Esophagus muscularis mucosa (tissue), 4 donors: ENCODE results near the gene GSE1. TPM values are rescaled to one million over a fixed set of nuclear protein-coding genes. Genes with fewer than 3 reads are reported as not detected.

Experiments used
- DNase-seq: peaks from one replicate; pipeline ENCODE4 v3.0.0-alpha.2; 2017; ENCODE audit errors: extremely low spot score
- H3K27ac ChIP-seq, 4 donors: fragments of 200-600 bp; sonication (generic); replicated peaks in 1 of 4; 1 replicate in 3 of 4; 2 replicates in 1 of 4; pipeline ENCODE4 v1.5.1; 2016 to 2019; ENCODE audit warnings: mild to moderate bottlenecking in 1 of 4
- H3K27me3 ChIP-seq, 4 donors: fragments of 200-600 bp; sonication (generic); one replicate each; pipeline versions ENCODE4 v1.5.1 to v1.6.0; 2016 to 2019
- H3K36me3 ChIP-seq, 4 donors: fragments of 200-600 bp; sonication (generic); one replicate each; pipeline ENCODE4 v1.5.1; 2016 to 2019
- H3K4me1 ChIP-seq, 4 donors: fragments of 200-600 bp; sonication (generic); one replicate each; pipeline ENCODE4 v1.5.1; 2016 to 2019
- H3K4me3 ChIP-seq, 4 donors: fragments of 200-600 bp; sonication (generic); 1 replicate in 2 of 4; 2 replicates in 2 of 4; pipeline ENCODE4 v1.5.1; 2016 to 2019; ENCODE audit warnings: mild to moderate bottlenecking in 4 of 4, moderate library complexity in 1 of 4
- H3K9me3 ChIP-seq, 4 donors: fragments of 200-600 bp; sonication (generic); 1 replicate in 3 of 4; 2 replicates in 1 of 4; pipeline ENCODE4 v1.5.1; 2016 to 2019
- EP300 ChIP-seq: sonication (generic); formaldehyde crosslinking; IDR thresholded peaks from one replicate; pipeline ENCODE4 v1.6.1; 2017; ENCODE audit warnings: antibody characterized with exemption
- POLR2A ChIP-seq: fragments of 450-650 bp; IDR thresholded peaks from one replicate; pipeline ENCODE4 v1.6.1; 2017; ENCODE audit warnings: antibody characterized with exemption, moderate library complexity, mild to moderate bottlenecking, low read depth
- POLR2AphosphoS5 ChIP-seq, 2 donors: sonication (generic); formaldehyde crosslinking; IDR thresholded peaks; one replicate each; pipeline ENCODE4 v1.6.1; 2017; ENCODE audit warnings: antibody characterized with exemption in 2 of 2
- WGBS: methylation state at CpG from one replicate; pipeline ENCODE4 v1.1.5; 2018; 5-methylcytosine and 5-hydroxymethylcytosine counted together
- intact Hi-C: fragments of 100-400 bp; cut with DNase I; formaldehyde crosslinking; loops from one replicate; pipeline ENCODE4 v1.15.1; 2023
- total RNA-seq, 4 donors: library from RNA; depleted of rRNA; stranded (reverse); fragments of >200 nt; gene quantifications; one replicate each; pipeline versions ENCODE4 v1.1.0 to v1.2.1, GENCODE V29; 2016
- TF ChIP-seq, protein P1 (sequence below), 3 experiments: fragments of 200-600 bp in 2 of 3; fragments of 450-650 bp in 1 of 3; sonication (generic) in 2 of 3; IDR thresholded peaks; one replicate each; pipeline ENCODE4 v1.5.1; 2017 to 2019; ENCODE audit warnings: antibody characterized with exemption in 3 of 3, mild to moderate bottlenecking in 2 of 3, moderate library complexity in 1 of 3

The GSE1 gene
- total RNA-seq, 4 donors from 2014 or later: 45.4 to 79.4 (median 49.5) TPM

DNA sequence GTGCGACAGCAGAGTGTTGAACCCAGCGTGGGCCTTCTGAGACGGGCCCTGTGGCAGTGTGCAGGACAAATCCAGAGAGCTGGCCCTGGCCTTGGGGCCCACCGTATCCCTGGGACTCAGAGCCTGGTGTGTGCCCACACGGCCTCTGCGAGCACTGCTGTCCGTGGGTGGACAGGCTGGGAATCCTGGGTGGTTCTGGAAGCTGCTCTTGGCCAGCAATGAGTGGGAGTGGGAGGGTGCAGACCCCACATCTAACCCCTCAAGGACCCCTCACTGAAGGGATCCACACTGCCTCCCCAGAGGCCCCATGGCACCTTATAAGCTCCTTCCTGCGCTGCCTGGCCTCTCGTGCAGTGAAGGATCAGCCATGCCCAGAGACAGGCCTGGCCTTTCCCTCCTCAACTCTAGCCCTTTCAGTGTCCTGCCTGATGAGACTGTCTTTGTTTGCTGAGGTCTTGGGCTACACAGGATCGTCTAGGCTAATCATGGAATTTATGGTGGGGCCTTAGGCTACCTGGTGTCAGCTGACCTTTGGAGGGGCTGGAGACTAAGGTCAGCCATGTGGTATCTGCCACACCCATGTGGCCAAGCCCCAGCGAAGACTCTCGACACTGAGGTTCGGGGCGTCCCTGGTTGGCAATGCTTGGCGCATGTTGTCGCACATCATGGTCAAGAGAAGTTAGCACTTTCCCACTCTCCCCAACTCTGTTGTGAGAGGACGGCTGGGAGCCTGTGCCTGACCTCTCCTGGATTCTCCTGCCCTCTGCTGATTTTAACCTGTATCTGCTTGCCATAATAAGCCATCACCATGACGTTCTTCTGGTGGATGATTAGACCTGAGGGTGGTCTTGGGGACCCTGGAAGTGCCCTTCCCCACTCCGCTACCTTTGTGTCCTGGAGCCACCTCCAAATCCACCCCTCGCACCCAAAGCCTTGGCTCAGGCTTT lies 92.1 kb downstream of the GSE1 start:
- WGBS: 90% methylated on average over 17 of the region's 20 CpGs
- Histone ChIP-seq H3K4me3 (no peak overlapping the region), H3K9me3 (no peaks in the 10 kb centered on the region), H3K36me3 (no peaks in the 10 kb centered on the region), H3K27ac (no peak overlapping the region), H3K27me3 (no peaks in the 10 kb centered on the region), H3K4me1 (peaks cover 0 to 7% (median 3%) of the 10 kb centered on the region in 4 donors)
- DNase-seq: no peak
- intact Hi-C loops: no loop called here
- TF ChIP-seq EP300: no peak
- TF ChIP-seq POLR2A: no peak
- TF ChIP-seq, protein P1, sequence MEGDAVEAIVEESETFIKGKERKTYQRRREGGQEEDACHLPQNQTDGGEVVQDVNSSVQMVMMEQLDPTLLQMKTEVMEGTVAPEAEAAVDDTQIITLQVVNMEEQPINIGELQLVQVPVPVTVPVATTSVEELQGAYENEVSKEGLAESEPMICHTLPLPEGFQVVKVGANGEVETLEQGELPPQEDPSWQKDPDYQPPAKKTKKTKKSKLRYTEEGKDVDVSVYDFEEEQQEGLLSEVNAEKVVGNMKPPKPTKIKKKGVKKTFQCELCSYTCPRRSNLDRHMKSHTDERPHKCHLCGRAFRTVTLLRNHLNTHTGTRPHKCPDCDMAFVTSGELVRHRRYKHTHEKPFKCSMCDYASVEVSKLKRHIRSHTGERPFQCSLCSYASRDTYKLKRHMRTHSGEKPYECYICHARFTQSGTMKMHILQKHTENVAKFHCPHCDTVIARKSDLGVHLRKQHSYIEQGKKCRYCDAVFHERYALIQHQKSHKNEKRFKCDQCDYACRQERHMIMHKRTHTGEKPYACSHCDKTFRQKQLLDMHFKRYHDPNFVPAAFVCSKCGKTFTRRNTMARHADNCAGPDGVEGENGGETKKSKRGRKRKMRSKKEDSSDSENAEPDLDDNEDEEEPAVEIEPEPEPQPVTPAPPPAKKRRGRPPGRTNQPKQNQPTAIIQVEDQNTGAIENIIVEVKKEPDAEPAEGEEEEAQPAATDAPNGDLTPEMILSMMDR (IDR thresholded peaks at IDR 0.05): no peak
- no peak for TF ChIP-seq POLR2AphosphoS5 (IDR thresholded peaks at IDR 0.05)

DNA sequence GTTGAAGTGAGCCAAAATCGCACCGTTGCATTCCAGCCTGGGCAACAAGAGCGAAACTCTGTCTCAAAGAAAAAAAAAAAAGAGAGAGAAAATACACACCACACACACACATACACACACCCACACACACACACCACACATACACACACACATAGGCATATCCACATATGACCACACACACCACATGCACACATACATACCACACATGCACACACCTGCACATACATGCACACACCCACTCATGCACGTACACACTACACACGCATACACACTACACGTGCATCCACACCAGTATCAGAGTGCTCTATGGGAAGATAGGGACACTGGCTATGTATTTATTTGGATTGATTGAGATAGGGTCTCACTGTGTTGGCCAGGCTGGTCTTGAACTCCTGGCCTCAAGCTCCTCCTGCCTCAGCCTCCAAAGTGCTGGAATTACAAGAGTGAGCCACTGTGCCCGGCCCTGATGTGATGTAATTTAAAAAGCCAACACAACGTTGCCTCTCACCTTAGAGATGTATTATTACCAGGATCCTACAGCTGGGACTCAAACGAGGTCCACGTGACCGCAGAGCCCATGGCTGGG lies 93.4 kb downstream of the GSE1 start:
- H3K27me3 ChIP-seq: no peaks in the 10 kb centered on the region
- 88% methylated on average over 9 of the region's 11 CpGs for WGBS
- H3K27ac ChIP-seq: no peak overlapping the region
- H3K36me3 ChIP-seq: no peaks in the 10 kb centered on the region
- intact Hi-C loops: no loop called here
- H3K4me3 ChIP-seq: no peak overlapping the region
- TF ChIP-seq POLR2A: no peak
- TF ChIP-seq, protein P1 (IDR thresholded peaks at IDR 0.05): no peak
- TF ChIP-seq EP300: no peak
- TF ChIP-seq POLR2AphosphoS5 (IDR thresholded peaks at IDR 0.05): no peak
- DNase-seq: no peak
- H3K9me3 ChIP-seq: no peaks in the 10 kb centered on the region
- peaks cover 0 to 8% (median 3%) of the 10 kb centered on the region in 4 donors for H3K4me1 ChIP-seq

DNA sequence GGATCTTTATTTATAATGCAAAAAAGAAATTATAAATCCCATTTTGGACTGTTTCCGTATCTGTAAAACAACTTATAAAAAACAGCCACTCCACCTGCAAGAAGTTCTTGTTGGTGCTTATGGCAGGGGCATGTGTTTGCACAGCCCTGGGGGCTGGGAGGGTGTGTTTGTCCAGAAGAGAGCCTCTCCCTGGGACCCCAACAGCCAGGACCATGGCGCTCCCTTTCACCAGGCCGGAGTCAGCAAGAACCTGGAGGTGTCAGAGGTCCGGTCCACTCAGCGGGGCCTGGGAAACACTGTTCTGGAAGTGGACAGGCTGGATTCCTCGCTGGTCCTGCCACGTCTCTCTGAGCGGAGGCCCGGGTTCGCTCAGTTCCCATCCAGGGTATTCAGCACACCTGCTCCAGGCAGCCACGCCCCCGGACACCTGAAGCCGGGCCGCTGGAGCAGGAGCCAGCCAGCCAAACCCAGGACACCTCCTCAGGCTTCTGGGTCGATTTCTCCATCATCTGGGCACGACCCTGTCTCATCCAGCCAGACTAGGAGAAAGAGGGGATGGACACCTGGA lies 94.5 kb downstream of the GSE1 start:
- TF ChIP-seq EP300: no peak
- TF ChIP-seq, protein P1 (IDR thresholded peaks at IDR 0.05): no peak
- no peak for TF ChIP-seq POLR2AphosphoS5 (IDR thresholded peaks at IDR 0.05)
- no peak for TF ChIP-seq POLR2A
- intact Hi-C loops: no loop called here
- Histone ChIP-seq H3K4me1 (peaks cover 0 to 8% (median 3%) of the 10 kb centered on the region in 4 donors), H3K4me3 (no peak overlapping the region), H3K27me3 (no peaks in the 10 kb centered on the region), H3K36me3 (no peaks in the 10 kb centered on the region), H3K9me3 (peaks cover 0 to 11% (median 3%) of the 10 kb centered on the region in 4 donors), H3K27ac (no peak overlapping the region)
- WGBS: 93% methylated on average over 6 of the region's 16 CpGs
- no peak for DNase-seq

DNA sequence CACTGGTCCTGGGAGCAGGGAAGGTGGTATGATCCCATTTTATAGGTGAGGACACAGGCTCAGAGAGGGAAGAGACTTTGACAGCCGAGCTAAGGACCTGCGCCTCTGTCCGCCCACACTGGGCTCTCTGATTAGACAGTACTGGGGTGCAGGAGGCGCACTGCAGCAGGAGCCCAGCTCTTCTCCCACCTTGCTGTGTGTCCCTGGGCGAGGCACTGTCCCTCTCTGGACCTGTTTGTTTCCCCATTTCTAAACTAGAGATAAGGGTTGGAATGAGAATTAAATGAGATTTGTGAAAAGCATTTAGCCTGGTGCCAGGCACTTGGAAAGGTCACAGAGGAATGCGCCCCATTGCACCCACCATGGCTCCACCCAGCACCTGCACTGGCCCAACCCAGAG lies 95.2 kb downstream of the GSE1 start:
- intact Hi-C loops: no loop called here
- DNase-seq: no peak
- WGBS: 76% methylated on average over 6 of the region's 6 CpGs
- no peak overlapping the region for H3K27ac ChIP-seq
- peaks cover 0 to 8% (median 3%) of the 10 kb centered on the region in 4 donors for H3K4me1 ChIP-seq
- no peaks in the 10 kb centered on the region for H3K27me3 ChIP-seq
- no peak for TF ChIP-seq POLR2A
- TF ChIP-seq EP300: no peak
- no peak for TF ChIP-seq POLR2AphosphoS5 (IDR thresholded peaks at IDR 0.05)
- TF ChIP-seq, protein P1 (IDR thresholded peaks at IDR 0.05): no peak
- no peak overlapping the region for H3K4me3 ChIP-seq
- H3K36me3 ChIP-seq: no peaks in the 10 kb centered on the region
- peaks cover 0 to 11% (median 3%) of the 10 kb centered on the region in 4 donors for H3K9me3 ChIP-seq
